HL-60 (cell line): ENCODE data around the gene GDI2.

ENCODE experiments used
- POLR2AphosphoS5 ChIP-seq: IDR thresholded peaks from 2 replicates; pipeline ENCODE4 v1.6.1; 2012; ENCODE audit warnings: low read depth
- TF ChIP-seq, protein P1 (sequence below): IDR thresholded peaks from 2 replicates; pipeline ENCODE4 v1.6.1; 2012; ENCODE audit warnings: low read depth; ENCODE audit not compliant: insufficient replicate concordance
- TF ChIP-seq, protein P2 (sequence below): IDR thresholded peaks from one replicate; pipeline ENCODE4 v1.5.1; 2011; ENCODE audit warnings: low read length, control low read depth, inconsistent platforms; ENCODE audit not compliant: insufficient read depth

DNA sequence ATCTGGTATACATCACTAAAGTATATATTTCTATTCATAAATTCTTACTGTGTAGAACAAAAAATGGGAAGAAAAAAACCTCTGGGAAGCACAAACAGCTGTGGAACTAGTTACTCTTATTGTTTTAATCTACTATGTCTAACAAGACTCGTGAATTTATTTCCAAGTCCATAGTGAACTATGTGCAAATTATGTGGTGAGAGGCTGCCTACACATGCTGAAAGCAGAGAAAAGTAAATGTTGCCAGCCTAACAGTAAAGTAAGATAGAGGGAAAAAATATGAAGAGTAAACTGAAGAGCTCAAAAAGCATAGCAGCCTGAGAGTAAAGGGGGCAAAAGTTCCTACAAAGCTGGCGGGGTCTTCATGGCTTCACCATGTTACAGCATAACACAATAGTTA lies 3.0 kb downstream of the GDI2 start:
- no peak for TF ChIP-seq POLR2AphosphoS5
- TF ChIP-seq, protein P1, sequence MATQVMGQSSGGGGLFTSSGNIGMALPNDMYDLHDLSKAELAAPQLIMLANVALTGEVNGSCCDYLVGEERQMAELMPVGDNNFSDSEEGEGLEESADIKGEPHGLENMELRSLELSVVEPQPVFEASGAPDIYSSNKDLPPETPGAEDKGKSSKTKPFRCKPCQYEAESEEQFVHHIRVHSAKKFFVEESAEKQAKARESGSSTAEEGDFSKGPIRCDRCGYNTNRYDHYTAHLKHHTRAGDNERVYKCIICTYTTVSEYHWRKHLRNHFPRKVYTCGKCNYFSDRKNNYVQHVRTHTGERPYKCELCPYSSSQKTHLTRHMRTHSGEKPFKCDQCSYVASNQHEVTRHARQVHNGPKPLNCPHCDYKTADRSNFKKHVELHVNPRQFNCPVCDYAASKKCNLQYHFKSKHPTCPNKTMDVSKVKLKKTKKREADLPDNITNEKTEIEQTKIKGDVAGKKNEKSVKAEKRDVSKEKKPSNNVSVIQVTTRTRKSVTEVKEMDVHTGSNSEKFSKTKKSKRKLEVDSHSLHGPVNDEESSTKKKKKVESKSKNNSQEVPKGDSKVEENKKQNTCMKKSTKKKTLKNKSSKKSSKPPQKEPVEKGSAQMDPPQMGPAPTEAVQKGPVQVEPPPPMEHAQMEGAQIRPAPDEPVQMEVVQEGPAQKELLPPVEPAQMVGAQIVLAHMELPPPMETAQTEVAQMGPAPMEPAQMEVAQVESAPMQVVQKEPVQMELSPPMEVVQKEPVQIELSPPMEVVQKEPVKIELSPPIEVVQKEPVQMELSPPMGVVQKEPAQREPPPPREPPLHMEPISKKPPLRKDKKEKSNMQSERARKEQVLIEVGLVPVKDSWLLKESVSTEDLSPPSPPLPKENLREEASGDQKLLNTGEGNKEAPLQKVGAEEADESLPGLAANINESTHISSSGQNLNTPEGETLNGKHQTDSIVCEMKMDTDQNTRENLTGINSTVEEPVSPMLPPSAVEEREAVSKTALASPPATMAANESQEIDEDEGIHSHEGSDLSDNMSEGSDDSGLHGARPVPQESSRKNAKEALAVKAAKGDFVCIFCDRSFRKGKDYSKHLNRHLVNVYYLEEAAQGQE: no peak
- TF ChIP-seq, protein P2, sequence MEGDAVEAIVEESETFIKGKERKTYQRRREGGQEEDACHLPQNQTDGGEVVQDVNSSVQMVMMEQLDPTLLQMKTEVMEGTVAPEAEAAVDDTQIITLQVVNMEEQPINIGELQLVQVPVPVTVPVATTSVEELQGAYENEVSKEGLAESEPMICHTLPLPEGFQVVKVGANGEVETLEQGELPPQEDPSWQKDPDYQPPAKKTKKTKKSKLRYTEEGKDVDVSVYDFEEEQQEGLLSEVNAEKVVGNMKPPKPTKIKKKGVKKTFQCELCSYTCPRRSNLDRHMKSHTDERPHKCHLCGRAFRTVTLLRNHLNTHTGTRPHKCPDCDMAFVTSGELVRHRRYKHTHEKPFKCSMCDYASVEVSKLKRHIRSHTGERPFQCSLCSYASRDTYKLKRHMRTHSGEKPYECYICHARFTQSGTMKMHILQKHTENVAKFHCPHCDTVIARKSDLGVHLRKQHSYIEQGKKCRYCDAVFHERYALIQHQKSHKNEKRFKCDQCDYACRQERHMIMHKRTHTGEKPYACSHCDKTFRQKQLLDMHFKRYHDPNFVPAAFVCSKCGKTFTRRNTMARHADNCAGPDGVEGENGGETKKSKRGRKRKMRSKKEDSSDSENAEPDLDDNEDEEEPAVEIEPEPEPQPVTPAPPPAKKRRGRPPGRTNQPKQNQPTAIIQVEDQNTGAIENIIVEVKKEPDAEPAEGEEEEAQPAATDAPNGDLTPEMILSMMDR: no peak
